Measurements from ENCODE around the gene COL12A1.

DNA sequence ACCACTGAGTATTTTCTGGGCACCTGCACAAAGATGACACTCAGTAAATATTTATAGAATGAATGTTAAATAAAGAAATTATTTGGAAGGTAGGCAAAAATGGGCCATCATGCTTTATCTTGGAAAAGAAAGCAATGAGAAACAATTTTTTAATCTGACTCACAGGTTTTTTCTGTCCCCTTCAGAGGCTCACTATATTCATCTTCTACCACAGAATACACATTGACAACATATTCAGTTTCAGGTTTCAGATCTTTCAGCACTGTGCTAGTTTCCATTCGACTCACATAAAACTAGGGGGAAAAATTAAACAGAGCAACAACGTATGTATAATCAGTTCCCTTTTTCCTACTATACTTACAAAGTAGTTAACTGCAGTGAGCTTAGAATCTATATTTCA is 58.3 kb downstream of the COL12A1 start:
- no peak for TF ChIP-seq CTCF (conservative IDR thresholded peaks at IDR 0.05; ENCODE audit: low read length)
- no peak for TF ChIP-seq EZH2phosphoT487 (IDR thresholded peaks at IDR 0.05; ENCODE audit: borderline replicate concordance, low read depth, low read length)
